HG02840 (cell line): ENCODE data around the gene CEP120.
"Not testable (repeated sequence)": the region's sequence is repeated elsewhere in the genome, so short reads cannot be mapped to it uniquely, and the experiment has no call there.

Experiments
- ATAC-seq: cut with Tn5 transposase; IDR thresholded peaks from one replicate; pipeline ENCODE4 v1.9.1; 2021; ENCODE audit warnings: mild to moderate bottlenecking, moderate library complexity, moderate number of reproducible peaks; ENCODE audit not compliant: unreplicated experiment, low FRiP score

CEP120 gene

GRCh38 chr5:123439709-123440108 lies 16.5 kb upstream of the CEP120 start:
- ATAC-seq: no peak

DNA sequence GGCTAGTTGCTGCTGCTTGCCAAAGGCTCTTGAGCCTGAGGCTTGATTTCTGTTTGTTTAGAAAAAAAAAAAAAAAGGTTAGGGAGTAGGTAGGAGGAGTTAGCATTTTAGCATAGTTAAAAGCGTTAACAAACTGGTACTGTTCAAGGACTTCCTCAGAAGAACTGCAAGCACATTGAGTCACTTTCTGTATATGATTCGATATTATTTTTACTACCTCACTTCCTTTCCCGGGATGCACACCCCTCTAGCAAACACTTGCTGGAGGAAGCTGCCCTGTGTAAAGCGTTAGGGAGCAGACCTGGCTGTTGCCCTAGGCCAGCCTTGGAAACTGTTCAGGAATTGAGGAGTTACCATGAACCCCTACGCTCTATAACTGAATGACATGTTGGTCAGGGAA lies 15.7 kb upstream of the CEP120 start:
- no peak for ATAC-seq

DNA sequence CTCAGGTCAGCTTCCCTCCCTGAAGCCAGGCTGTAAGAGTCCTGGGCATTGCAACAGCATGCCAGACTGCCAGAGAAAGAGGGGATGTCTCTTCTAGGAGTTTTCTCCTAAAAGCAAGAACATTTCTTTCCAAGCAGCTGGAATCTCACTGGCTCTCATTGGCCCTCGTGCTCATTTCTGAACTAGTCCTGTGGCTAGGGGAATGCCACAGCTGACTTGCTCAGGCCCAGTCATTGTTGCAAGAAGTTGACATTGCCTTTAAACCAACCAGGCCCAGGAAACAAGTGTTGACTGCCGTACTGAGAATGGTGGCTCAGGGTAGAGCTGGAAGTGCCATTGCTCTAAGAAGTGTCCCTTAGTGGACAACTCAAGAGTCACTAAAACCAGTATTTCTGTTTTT lies 15.0 kb upstream of the CEP120 start:
- ATAC-seq: peak; percentile 73

DNA sequence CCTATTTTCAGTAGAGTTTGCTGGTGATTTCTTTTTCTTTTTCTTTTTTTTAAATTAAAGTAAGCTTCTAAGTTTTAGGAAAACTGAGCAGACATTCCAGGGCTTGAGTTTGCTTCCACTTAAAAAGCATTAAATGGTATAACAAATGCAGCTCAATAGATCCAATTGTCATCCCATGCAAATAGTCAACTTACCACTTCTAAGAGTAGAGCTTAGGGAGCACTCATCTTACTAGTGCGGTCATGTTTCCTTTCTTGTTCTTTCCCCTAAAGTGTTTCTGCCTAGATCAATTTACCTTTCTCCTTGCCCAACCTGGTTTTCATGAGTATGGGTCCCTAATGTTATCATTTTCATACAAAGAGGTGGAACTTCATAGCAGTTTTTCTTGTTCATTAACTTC lies 13.0 kb upstream of the CEP120 start:
- no peak for ATAC-seq

DNA sequence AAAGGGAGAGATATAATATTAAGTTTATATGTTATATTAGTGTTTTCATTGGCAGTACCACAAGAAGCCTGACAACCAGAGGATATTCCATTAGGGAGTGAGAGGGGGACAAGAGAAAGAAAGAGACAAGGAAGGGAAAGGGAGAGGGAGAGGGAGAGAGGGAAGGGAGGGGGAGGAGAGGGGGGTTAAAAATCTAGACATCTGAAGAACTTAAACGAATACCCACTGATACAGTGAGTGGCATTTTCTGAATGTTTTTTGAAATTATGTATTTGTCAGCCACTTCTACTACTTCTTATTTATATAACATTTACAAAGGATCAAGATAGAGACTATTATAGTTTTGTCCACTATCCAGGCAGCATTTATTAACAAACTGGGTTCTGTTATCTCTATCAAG lies 11.6 kb upstream of the CEP120 start:
- no peak for ATAC-seq

DNA sequence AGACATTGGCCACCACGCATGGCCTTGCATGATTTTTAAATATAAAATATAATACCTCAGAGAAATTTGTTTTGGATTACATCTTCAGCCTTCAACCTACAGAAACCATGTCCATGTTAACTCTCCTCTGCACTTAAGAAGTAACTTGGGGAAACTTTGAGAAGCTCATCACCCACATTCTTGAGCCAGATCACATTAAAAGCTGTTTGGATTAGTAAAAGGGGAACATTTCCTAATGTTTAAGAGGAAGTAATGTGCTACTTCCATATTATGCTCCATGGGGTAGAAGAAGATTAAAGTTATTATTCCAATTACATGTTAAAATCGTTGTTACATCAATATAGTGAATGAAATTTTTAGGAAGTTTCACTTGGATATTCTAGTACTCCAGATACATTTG lies 10.4 kb upstream of the CEP120 start:
- no peak for ATAC-seq

- not testable (repeated sequence) for ATAC-seq
Measured at GRCh38 chr5:123430441-123430840, 7.2 kb upstream of the CEP120 start.

- no peak for ATAC-seq
Measured at GRCh38 chr5:123429993-123430392, 6.8 kb upstream of the CEP120 start.

DNA sequence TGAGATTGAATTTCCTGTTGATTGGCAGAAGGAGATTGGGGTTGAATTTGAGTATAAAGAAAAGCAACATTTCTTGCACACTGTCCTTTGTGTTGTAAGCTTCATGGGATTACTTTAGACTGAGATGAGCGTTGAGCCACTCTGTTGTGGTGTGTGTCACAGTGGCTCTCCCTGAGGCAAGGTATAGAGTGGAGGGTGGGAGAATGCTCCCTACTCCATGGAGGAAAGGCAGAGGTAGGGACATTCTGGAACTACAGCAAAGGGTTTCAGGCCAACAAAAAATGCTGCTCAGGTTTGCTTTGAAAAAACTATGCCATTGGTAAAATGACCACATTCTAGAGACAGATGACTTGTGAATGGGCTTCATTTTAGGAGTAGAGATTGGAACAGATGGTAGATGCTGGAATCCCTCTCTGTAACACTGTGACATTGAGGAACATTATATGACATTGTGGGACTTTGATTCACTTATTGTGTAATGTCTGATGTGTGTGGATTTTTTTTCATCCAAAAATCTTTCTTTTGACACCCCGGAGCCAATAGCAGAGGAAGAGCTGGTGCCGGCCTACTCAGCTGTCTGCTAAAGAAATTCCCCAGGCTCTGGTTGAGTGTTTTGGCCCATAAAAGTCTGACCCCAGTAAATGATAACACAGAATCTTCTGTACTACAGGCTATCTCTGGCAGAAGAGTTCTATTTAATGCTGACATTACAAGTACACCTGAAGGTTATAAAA lies 6.2 kb upstream of the CEP120 start:
- ATAC-seq: no peak

DNA sequence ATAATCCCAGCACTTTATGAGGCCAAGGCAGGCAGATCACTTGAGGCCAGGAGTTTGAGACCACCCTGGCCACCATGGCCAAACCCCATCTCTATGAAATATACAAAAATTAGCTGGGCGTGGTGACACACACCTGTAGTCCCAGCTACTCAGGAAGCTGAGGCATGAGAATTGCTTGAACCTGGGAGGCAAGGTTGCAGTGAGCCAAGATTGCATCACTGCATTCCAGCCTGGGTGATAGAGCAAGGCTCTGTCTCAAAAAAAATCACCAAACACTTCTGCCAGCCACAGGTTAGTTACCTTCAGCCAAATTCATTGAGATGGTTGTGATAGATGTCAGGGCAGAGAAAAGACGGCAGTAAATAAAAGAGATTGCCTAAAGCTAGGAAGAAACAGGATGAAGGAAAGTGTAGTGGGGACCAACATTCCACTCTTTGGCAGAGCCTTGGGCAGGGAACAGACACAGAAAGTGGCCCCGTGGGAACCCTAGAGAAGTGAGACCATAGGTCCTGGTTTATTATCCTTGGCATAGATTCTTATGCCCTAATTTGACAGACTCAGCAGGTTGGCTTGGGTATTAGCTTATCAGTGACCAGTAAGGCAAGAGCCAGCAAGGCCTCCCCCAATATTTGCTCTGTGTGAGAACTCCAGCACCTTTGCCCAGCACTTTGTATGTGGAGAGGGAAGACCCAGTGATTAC lies 5.5 kb upstream of the CEP120 start:
- ATAC-seq: no peak

DNA sequence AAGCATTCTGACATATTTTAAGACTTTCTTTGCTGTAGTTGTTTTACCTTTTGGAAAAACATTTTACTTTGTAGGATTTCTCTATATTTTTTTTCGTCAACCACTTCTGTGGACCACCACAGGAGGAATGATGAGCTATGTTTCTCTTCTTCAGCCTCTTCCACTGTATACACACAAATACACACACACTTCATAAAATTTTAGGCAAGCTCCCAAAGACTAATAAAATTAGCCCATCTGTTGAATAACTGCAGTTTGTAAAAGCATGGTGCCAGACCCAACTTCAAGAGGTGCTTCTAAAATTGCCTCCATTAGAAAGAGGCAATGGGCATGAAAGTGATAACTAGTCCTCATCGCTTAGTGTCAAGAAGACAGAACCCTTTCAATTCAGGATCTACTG lies 4.1 kb upstream of the CEP120 start:
- ATAC-seq: no peak

- no peak for ATAC-seq
Measured at GRCh38 chr5:123425431-123425830, 2.2 kb upstream of the CEP120 start.

GRCh38 chr5:123422433-123423277 lies 548 bp downstream of the CEP120 start:
- ATAC-seq: peak; percentile 10

DNA sequence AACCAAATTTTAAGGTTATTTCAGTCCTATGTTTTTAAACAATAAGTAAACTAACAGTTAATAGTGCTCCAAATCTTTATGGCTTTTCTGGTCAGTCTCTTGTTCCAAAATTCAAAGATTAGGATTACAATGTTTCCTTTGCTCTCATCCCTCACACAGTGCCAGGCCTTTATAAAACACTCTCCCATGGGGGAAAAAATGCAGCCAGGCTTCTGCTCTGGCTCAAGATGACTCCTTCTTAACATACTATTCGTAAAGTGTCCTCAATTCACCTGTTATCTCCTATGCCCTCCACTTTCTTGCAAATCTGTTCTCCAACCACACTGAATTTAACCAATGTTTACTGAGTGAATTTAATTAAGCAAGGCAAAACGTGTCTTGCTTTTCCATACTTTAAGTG lies 1.4 kb downstream of the CEP120 start:
- no peak for ATAC-seq

- ATAC-seq: no peak
Measured at GRCh38 chr5:123414974-123415373, 8.2 kb downstream of the CEP120 start.

DNA sequence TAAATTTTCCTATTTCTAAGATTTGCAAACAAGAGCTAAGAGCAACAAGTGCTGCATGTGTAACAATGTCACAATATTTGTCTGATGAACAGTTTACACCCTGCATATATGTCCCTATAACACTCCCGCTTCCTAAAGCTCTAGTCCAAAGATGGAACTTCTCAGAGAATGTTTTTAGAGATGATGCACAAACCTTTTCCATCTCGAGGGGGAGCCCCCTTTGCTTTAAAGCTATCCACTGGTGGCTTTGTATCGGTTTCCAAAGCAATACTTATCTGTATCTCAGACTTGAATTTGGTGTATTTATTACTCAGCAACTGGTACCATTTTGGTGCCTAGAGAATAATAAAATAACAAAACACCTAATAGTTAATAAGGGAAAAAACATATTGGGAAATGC lies 11.0 kb downstream of the CEP120 start:
- ATAC-seq: no peak

DNA sequence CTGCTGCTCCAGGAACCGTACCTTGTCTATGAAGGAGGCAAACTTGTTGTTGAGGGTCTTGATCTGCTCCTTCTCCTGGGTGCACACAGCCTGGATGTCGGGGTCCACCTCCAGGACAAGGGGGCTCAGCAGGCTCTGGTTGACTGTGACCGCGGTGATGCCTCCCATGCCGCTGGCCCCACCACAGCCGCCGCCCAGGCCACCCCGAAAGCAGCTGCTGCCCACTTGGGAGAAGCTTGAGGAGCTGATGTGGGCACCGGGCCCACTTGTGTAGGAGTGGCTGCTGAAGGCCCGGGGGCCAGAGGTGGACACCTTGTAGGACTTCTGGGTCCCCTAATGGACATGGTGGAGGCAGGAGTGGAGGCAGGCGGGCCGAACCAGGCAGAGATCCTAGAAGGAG lies 21.2 kb downstream of the CEP120 start:
- ATAC-seq: not testable (repeated sequence)

- no peak for ATAC-seq
Measured at GRCh38 chr5:123401320-123401719, 21.9 kb downstream of the CEP120 start.

DNA sequence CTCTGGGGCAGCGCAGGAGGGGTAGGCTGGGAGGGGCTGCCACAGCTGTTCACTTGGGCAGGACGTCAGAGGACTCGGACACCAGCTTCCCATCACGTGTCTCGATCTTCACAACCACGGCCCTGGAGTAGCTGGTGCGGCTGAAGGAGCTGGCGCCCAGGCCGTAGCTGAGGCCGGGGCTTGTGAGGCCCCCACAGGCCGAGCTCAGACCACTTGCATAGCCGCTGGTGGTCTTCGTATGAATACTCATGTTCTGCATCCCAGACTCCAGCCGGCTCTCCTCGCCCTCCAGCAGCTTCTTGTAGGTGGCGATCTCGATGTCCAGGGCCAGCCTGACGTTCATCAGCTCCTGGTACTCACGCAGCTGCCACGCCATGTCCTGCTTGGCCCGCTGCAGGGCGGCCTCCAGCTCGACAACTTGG lies 22.3 kb downstream of the CEP120 start:
- ATAC-seq: not testable (repeated sequence)

GRCh38 chr5:123398058-123398733 lies 25.0 kb downstream of the CEP120 start:
- no peak for ATAC-seq

DNA sequence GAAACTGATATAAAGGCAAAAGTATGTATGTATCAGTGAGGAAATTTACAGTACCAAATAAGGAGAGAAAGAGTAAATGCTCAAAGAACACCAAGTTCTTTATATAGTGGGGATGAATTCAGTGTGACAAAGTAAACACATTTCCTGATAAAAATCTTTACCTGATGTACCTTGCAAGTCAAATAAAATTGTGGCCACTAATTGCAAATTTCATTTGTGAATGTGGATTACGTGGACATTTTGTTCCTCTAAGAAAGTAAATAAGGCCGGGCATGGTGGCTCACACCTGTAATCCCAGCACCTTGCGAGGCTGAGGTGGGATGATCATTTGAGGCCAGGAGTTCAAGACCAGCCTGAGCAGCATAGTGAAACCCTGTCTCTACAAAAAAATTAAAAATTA lies 25.7 kb downstream of the CEP120 start:
- no peak for ATAC-seq
